ENCODE data around the gene HOOK1.

GRCh38 chr1:59814180-59814900 lies 409 bp upstream of the HOOK1 start:
- no peak for TF ChIP-seq CTCF (conservative IDR thresholded peaks at IDR 0.05; ENCODE audit: low read depth, low read length)
- no peak for TF ChIP-seq EZH2 (IDR thresholded peaks at IDR 0.05; ENCODE audit: borderline replicate concordance, low read depth, low read length, poor library complexity, severe bottlenecking)

Data from A673 (cell line).